ENCODE measurements around the gene ACAT1. TPM values are rescaled to one million over a fixed set of nuclear protein-coding genes. Genes with fewer than 3 reads are reported as not detected.
"Not testable (repeated sequence)": the region's sequence is repeated elsewhere in the genome, so short reads cannot be mapped to it uniquely, and the experiment has no call there.

Gene ACAT1
- polyA plus RNA-seq, 3 donors = 92.4 to 126 (median 106) TPM

DNA sequence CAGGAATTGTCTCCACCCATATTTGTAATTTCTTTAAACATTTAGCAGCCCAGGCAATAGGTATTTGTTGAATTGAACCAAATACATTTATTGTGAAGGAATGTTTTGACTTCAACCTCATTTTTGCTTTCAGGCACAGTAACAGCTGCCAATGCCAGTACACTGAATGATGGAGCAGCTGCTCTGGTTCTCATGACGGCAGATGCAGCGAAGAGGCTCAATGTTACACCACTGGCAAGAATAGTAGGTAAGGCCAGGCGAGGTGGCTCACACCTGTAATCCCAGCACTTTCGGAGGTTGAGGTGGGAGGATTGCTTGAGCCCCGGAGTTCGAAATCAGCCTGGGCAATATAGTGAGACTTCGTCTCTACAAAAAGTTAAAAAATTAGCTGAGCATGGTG is 20.9 kb downstream of the ACAT1 start:
- DNase-seq (ENCODE audit: low read depth in 3 of 3, low spot score in 2 of 3) = no peak

DNA sequence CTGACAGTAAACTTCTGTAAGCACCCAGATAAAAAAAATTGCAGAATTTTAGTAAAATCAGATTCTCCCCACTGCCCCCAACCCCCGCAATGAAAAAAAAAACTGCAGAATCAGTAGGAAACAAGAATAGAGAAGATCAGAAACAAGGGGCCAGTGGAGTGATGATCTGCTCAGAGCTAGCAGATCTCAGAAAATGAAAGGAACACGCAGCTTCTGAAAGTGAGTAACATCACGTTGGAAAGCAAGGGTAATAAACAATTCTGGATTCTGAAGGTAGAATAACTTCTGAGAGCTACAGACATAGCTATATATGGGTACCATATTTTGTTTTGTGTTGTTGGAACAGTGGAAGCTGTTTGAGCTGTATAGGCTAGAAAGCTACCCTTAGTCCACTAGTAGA is 23.2 kb downstream of the ACAT1 start:
- no peak for DNase-seq (ENCODE audit: low read depth in 3 of 3, low spot score in 2 of 3)

DNA sequence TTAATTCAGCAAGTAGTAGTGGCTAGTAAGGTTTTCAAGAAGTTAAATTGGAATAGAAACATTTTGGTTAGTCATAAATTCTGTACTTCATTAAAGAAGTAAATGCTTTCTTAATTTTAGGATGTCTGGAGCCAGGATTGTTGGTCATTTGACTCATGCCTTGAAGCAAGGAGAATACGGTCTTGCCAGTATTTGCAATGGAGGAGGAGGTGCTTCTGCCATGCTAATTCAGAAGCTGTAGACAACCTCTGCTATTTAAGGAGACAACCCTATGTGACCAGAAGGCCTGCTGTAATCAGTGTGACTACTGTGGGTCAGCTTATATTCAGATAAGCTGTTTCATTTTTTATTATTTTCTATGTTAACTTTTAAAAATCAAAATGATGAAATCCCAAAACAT is 25.8 kb downstream of the ACAT1 start:
- DNase-seq (ENCODE audit: low read depth in 3 of 3, low spot score in 2 of 3) = no peak

DNA sequence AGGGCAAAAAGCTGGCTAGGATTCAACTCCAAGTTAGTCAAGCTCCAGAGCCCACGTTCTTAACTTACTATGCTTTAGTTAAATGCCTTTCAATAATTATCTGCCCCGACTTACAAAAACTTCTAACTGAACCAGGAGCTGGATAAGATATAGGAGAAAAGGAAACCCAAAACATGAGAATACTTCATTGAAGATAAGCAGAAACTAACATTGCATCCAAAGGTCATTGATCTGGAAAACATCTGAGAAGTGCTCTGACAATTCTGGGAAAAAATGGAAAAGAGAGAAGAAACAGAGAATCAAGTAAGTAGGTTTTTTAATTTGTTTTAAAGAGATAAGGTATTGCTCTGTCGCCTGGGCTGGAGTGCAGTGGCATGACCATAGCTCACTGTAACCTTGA is 27.2 kb downstream of the ACAT1 start:
- no peak for DNase-seq (ENCODE audit: low read depth in 3 of 3, low spot score in 2 of 3)

DNA sequence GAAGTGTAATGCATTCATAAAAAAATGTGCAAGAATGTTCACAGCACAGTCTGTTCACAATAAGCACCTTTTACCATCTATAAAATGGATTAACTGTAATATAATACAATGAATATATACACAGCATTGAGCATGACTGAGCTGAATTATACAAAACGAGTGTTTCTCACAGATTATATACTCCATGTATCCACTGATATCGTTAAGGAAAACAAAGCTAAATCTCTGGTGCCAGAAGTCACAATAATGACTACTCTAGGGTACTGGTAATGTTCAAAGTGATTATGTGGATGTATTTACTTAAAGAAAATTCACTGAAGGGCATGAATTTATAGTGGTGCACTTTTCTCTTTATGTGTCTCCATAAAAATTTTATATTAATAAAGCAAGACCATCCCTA is 33.2 kb downstream of the ACAT1 start:
- no peak for DNase-seq (ENCODE audit: low read depth in 3 of 3, low spot score in 2 of 3)

DNA sequence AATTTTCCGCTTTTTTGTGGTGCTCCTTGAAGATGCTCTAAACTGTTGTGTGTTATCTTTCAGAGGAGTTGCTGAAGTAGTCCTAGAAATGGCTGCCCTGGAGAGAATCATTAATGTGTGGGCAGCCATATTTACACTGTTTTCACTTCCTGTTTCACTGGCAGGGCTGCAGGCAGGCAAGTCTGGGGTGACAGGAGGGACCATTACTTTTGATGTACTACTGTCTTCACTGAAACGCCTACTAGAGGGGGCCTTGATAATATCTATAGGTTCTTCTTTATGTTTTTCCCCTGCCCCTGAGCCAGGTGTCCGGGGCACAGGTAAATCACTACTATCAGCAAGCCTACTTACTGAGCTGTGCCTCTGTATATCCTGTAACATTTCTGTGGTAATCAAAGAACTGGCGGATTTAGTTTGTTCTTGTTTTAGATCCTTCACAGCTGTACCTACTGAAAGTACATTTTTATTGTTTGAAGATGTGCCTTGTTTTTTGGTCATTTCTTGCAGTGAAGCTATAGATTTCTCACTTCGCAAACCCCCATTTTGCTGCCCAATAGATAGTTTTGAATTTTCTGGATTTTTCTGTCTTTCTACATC is 39.7 kb downstream of the ACAT1 start:
- DNase-seq (ENCODE audit: low read depth in 3 of 3, low spot score in 2 of 3) = no peak

DNA sequence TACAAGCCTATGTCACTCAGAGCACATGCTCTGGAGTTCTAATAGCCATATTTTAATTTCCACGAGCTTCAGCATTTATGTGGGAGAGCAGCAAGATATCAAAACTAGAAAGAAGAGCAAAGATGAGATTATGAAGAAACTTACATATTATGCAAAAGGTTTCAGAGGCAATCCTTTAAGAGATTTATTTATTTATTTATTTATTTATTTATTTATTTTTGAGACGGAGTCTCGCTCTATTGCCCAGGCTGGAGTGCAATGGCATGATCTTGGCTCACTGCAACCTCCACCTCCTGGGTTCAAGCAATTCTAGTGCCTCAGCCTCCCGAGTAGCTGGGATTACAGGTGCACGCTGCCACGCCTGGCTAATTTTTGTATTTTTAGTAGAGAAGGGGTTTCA is 41.5 kb downstream of the ACAT1 start:
- not testable (repeated sequence) for DNase-seq (ENCODE audit: low read depth in 3 of 3, low spot score in 2 of 3)

DNA sequence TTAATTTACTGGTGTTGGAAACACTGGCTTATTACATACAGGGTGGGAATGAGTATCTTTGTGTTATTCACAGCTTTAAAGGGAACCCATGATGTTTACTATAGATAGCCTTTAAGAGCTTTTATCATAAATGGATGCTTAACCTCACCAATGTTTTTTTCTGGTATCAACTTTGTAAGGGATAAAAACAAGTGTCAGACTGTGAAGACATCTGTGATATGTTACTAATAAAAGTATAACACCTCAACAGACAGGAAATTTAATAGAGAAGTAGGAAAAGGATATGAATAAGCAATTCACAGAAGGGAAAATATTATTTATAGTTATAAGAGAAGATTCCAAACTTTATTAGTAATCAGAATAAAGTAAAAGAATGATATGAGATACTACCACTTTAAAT is 46.3 kb downstream of the ACAT1 start:
- no peak for DNase-seq (ENCODE audit: low read depth in 3 of 3, low spot score in 2 of 3)

DNA sequence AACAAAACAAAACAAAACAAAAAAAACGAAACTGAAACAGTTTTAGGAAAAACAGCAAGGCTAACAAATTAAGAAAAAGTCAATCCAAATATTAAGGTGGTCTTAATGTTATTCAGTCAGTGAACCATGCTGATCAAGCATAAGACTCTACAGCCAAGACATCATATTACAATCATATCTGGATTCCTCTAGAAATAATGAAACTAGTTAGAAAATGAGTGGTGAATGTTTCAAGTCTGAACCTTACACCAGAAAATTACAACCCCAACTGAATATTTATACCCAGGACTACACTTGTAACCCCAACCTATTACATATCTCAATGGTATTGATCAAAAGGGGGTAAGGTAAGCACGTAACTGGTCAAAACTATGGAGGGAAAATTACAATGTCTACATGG is 48.8 kb downstream of the ACAT1 start:
- no peak for DNase-seq (ENCODE audit: low read depth in 3 of 3, low spot score in 2 of 3)

DNA sequence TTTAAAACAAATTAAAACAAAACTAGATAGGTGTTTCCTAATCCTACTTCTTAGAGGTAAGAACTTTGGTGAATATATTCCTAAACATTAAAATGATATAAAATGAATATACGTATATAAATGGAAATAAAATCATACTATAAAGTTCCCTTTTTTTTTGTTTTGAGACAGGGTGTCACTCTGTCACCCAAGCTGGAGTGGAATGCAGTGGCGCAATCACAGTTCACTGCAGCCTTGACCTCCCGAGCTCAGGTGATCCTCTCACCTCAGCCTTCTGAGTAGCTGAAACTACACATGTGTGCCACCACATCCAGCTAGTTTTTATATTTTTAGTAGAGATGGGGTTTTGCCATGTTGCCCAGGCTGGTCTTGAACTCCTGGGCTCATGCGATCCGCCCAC is 56.2 kb downstream of the ACAT1 start:
- no peak for DNase-seq (ENCODE audit: low read depth in 3 of 3, low spot score in 2 of 3)

DNA sequence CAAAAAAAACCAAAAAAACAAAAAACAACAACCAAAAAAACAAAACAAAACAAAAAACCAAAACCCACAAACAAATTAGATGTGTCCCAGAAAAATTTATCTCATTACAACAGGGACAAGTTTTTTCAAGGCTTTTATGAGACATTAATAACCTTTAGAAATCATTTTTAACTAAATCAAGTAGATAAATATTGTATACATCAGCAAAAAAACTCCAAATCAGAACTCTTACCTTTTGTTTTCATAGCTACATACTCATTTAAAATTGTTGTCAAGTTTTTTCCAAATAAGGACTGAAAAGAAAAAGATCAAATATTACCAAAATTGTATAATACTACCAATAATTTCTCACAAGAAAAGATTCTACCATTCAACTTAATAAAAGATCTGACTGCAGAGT is 72.4 kb downstream of the ACAT1 start:
- no peak for DNase-seq (ENCODE audit: low read depth in 3 of 3, low spot score in 2 of 3)

DNA sequence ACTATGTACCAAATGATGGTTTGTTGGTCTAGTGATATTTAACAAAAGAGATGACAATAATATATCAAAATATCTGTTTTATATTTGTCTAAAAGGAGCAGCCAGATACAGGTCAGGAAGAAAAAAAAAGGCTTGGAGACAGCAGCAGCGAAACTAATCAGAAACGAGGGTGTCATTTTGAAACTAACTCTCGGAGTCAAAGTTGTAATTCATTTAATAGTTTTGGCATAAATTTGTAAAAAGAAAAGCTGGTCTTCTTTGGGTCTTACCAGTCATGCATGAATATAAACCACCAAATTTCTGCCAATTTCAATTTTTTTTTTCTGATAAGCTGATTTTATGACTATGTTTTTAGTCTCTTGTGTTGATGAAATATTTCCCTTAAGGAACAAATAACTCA is 75.5 kb downstream of the ACAT1 start:
- DNase-seq (ENCODE audit: low read depth in 3 of 3, low spot score in 2 of 3) = no peak

Other genes starting within 250 kb of the ACAT1 start
- under 1 TPM; 0.46 to 0.87 (median 0.72) TPM for gene RAB39A, start 193.1 kb upstream of the ACAT1 start, polyA plus RNA-seq (ENCODE audit: insufficient read length in 3 of 3)
- gene CUL5, start 112.7 kb upstream of the ACAT1 start, polyA plus RNA-seq (ENCODE audit: insufficient read length in 3 of 3) = 10 to 100 TPM; 38.4 to 53.0 (median 43.9) TPM
- 10 to 100 TPM; 18.1 to 21.6 (median 19.5) TPM for gene NPAT, start 101.1 kb downstream of the ACAT1 start, polyA plus RNA-seq (ENCODE audit: insufficient read length in 3 of 3)
- 10 to 100 TPM; 58.7 to 64.6 (median 63.7) TPM for gene ATM, start 101.5 kb downstream of the ACAT1 start, polyA plus RNA-seq (ENCODE audit: insufficient read length in 3 of 3)

All from right renal cortex interstitium (tissue), 3 donors.